ENCODE measurements around the gene TFAP2B. TPM values are rescaled to one million over a fixed set of nuclear protein-coding genes. Genes with fewer than 3 reads are reported as not detected.
A peak's percentile ranks its signal among the peaks of the same experiment; 100 is the strongest.

The TFAP2B gene
- total RNA-seq, 1 donor from 2014 or later = not detected

GRCh38 chr6:50846852-50847155 is 28.1 kb downstream of the TFAP2B start:
- Histone ChIP-seq H3K9ac (no peak overlapping the region), H3K36me3 (no peaks in the 10 kb centered on the region), H3K27me3 (peaks cover 100% of the 10 kb centered on the region), H3K4me2 (peak overlapping the region; percentile 74), H2AFZ (replicated peaks) (no peak overlapping the region), H3F3A (ENCODE audit: low read depth) (peaks cover 35% of the 10 kb centered on the region), H3K27ac (no peak overlapping the region), H3K4me1 (peaks cover 53% of the 10 kb centered on the region), H3K79me2 (ENCODE audit: low read depth) (no peaks in the 10 kb centered on the region), H3K4me3 (no peak overlapping the region), H3K9me3 (ENCODE audit: low read depth) (no peaks in the 10 kb centered on the region), H4K20me1 (ENCODE audit: low read depth) (peaks cover 100% of the 10 kb centered on the region)
- Mint-ChIP-seq H3K4me1 (peaks cover 55% of the 10 kb centered on the region), H3K36me3 (no peaks in the 10 kb centered on the region), H3K27ac (no peak overlapping the region), H3K4me3 (no peak overlapping the region), H3K9me3 (peaks cover 2% of the 10 kb centered on the region), H3K27me3 (ENCODE audit: insufficient read depth, low read depth) (peaks cover 95% of the 10 kb centered on the region)
- TF ChIP-seq EZH2 (IDR thresholded peaks at IDR 0.05) (peak; percentile 16), EZH2phosphoT487 (IDR thresholded peaks at IDR 0.05) (peak; percentile 71), CTCF (IDR thresholded peaks at IDR 0.05) (no peak)
- no peak for DNase-seq (ENCODE audit: low spot score)

- Mint-ChIP-seq H3K36me3 (no peaks in the 10 kb centered on the region), H3K9me3 (peaks cover 2% of the 10 kb centered on the region), H3K4me3 (peak overlapping the region; percentile 61), H3K27ac (no peak overlapping the region), H3K4me1 (peaks cover 46% of the 10 kb centered on the region), H3K27me3 (ENCODE audit: insufficient read depth, low read depth) (peaks cover 93% of the 10 kb centered on the region)
- H3K4me2 ChIP-seq = no peak overlapping the region
- H3K9me3 ChIP-seq (ENCODE audit: low read depth) = no peaks in the 10 kb centered on the region
- no peak overlapping the region for H3K27ac ChIP-seq
- no peak overlapping the region for H3K4me3 ChIP-seq
- TF ChIP-seq CTCF (IDR thresholded peaks at IDR 0.05) = no peak
- no peak for TF ChIP-seq EZH2phosphoT487 (IDR thresholded peaks at IDR 0.05)
- TF ChIP-seq EZH2 (IDR thresholded peaks at IDR 0.05) = peak; percentile 43
- H2AFZ ChIP-seq (replicated peaks) = no peak overlapping the region
- peaks cover 49% of the 10 kb centered on the region for H3K4me1 ChIP-seq
- peaks cover 28% of the 10 kb centered on the region for H3F3A ChIP-seq (ENCODE audit: low read depth)
- peaks cover 100% of the 10 kb centered on the region for H3K27me3 ChIP-seq
- no peaks in the 10 kb centered on the region for H3K79me2 ChIP-seq (ENCODE audit: low read depth)
- no peak overlapping the region for H3K9ac ChIP-seq
- no peaks in the 10 kb centered on the region for H3K36me3 ChIP-seq
- no peak for DNase-seq (ENCODE audit: low spot score)
- peaks cover 89% of the 10 kb centered on the region for H4K20me1 ChIP-seq (ENCODE audit: low read depth)
Observed at GRCh38 chr6:50847890-50848594, 29.4 kb downstream of the TFAP2B start.

- peaks cover 45% of the 10 kb centered on the region for H3K4me1 Mint-ChIP-seq
- peak overlapping the region; percentile 84 for H3K4me3 Mint-ChIP-seq
- Histone ChIP-seq H3K9ac (no peak overlapping the region), H3K79me2 (ENCODE audit: low read depth) (no peaks in the 10 kb centered on the region), H3F3A (ENCODE audit: low read depth) (peaks cover 23% of the 10 kb centered on the region), H3K9me3 (ENCODE audit: low read depth) (no peaks in the 10 kb centered on the region), H3K27me3 (peaks cover 100% of the 10 kb centered on the region), H3K4me1 (peaks cover 41% of the 10 kb centered on the region), H4K20me1 (ENCODE audit: low read depth) (peaks cover 81% of the 10 kb centered on the region), H2AFZ (replicated peaks) (no peak overlapping the region), H3K27ac (no peak overlapping the region), H3K36me3 (no peaks in the 10 kb centered on the region), H3K4me2 (peak overlapping the region; percentile 76), H3K4me3 (peak overlapping the region; percentile 41)
- no peaks in the 10 kb centered on the region for H3K36me3 Mint-ChIP-seq
- H3K27ac Mint-ChIP-seq = no peak overlapping the region
- peaks cover 2% of the 10 kb centered on the region for H3K9me3 Mint-ChIP-seq
- TF ChIP-seq EZH2phosphoT487 (IDR thresholded peaks at IDR 0.05) = peak; percentile 91
- no peak for TF ChIP-seq CTCF (IDR thresholded peaks at IDR 0.05)
- peak; percentile 91 for TF ChIP-seq EZH2 (IDR thresholded peaks at IDR 0.05)
- DNase-seq (ENCODE audit: low spot score) = peak; percentile 68
- H3K27me3 Mint-ChIP-seq (ENCODE audit: insufficient read depth, low read depth) = peaks cover 85% of the 10 kb centered on the region
Observed at GRCh38 chr6:50848989-50849795, 30.5 kb downstream of the TFAP2B start.

Data from neural progenitor cell (in vitro differentiated cells).